Neural cell (in vitro differentiated cells): ENCODE measurements around the gene SETD2.

ENCODE experiments used
- CTCF ChIP-seq: fragments of 450-650 bp; IDR thresholded peaks from 2 replicates; pipeline ENCODE4 v1.5.1; 2014; ENCODE audit warnings: antibody characterized with exemption, mild to moderate bottlenecking, moderate library complexity; ENCODE audit not compliant: poor library complexity, severe bottlenecking
- EP300 ChIP-seq: fragments of 450-650 bp; conservative IDR thresholded peaks from 2 replicates; pipeline ENCODE4 v1.6.1; 2014; ENCODE audit warnings: antibody characterized with exemption, mild to moderate bottlenecking, moderate library complexity; ENCODE audit not compliant: poor library complexity, severe bottlenecking
- EZH2 ChIP-seq: fragments of 200-600, 300-800 bp; shearing (Covaris generic), sonication (generic); IDR thresholded peaks from 2 replicates; pipeline ENCODE4 v1.6.1; 2014; ENCODE audit warnings: antibody characterized with exemption, low read length, borderline replicate concordance, mild to moderate bottlenecking; ENCODE audit not compliant: insufficient read depth, poor library complexity, severe bottlenecking
- MXI1 ChIP-seq: fragments of 450-650 bp; conservative IDR thresholded peaks from 2 replicates; pipeline ENCODE4 v1.6.1; 2014; ENCODE audit warnings: antibody characterized with exemption, mild to moderate bottlenecking; ENCODE audit not compliant: poor library complexity, severe bottlenecking
- POLR2AphosphoS5 ChIP-seq: IDR thresholded peaks from 2 replicates; pipeline ENCODE4 v1.6.1; 2012
- RAD21 ChIP-seq: fragments of 450-650 bp; conservative IDR thresholded peaks from 2 replicates; pipeline ENCODE4 v1.6.1; 2014; ENCODE audit warnings: antibody characterized with exemption, mild to moderate bottlenecking, moderate library complexity
- TAF1 ChIP-seq: IDR thresholded peaks from 2 replicates; pipeline ENCODE4 v1.6.1; 2012; ENCODE audit warnings: low read depth

- no peak for TF ChIP-seq CTCF
- TF ChIP-seq MXI1, result no peak
- TF ChIP-seq EP300, result no peak
- TF ChIP-seq EZH2, result no peak
- TF ChIP-seq RAD21, result no peak
- no peak for TF ChIP-seq POLR2AphosphoS5
- TF ChIP-seq TAF1, result no peak
These were observed 65.0 kb downstream of the SETD2 start for GRCh38 chr3:47098910-47099309.
